Measurements from ENCODE around the gene TTC7B.

The TTC7B gene

DNA sequence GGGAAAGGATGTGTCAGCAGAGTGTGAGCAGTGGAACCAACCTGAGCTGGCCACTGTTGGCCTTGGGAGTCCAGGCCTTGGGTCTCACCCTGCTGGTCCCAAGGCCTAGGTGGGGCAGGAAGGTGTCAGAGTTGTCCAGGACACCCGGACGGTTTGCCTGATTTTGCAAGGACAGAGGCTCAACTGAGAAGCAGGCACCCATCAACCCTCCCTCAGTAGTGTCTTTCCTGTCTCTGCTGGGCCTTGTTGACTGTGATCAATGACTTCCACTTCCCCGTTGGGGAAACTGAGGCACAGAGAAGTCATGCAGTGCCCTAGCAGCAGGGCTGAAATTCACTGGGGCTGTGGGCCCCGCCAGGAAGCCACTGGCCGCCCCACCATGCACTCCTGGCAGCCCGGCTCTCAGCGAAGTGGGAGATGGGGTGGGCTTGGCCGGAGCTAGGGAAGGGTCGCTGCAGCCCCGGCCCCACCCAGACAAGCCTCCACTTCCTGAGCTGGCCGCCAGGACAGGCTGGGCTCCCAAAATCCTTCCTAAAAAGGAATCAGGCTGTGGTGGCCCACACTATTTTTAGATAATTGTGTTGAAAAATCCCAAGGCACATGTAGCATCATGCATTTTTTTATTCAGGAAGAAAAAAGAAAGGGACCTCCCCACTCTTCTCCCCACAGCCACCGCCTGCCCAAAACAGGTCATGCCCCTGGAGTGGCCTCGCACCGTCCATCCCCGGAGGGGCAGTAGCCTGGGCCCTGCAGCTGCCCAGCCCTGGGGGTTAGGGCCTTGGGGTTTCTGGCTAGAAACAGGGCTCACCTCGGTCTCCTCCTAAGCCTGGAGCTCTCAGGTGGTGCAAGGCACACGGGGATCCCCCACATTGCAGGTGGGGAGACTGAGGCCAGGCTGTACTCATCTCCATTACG, 292.0 kb downstream of the TTC7B start:
- DNase-seq (ENCODE audit: low read depth) = no peak

GRCh38 chr14:90523544-90523943, 292.7 kb downstream of the TTC7B start:
- DNase-seq (ENCODE audit: low read depth) = no peak

- no peak for DNase-seq (ENCODE audit: low read depth)
These were observed 293.5 kb downstream of the TTC7B start for GRCh38 chr14:90522571-90523191.

GRCh38 chr14:90521930-90522483, 294.2 kb downstream of the TTC7B start:
- DNase-seq (ENCODE audit: low read depth) = no peak

DNA sequence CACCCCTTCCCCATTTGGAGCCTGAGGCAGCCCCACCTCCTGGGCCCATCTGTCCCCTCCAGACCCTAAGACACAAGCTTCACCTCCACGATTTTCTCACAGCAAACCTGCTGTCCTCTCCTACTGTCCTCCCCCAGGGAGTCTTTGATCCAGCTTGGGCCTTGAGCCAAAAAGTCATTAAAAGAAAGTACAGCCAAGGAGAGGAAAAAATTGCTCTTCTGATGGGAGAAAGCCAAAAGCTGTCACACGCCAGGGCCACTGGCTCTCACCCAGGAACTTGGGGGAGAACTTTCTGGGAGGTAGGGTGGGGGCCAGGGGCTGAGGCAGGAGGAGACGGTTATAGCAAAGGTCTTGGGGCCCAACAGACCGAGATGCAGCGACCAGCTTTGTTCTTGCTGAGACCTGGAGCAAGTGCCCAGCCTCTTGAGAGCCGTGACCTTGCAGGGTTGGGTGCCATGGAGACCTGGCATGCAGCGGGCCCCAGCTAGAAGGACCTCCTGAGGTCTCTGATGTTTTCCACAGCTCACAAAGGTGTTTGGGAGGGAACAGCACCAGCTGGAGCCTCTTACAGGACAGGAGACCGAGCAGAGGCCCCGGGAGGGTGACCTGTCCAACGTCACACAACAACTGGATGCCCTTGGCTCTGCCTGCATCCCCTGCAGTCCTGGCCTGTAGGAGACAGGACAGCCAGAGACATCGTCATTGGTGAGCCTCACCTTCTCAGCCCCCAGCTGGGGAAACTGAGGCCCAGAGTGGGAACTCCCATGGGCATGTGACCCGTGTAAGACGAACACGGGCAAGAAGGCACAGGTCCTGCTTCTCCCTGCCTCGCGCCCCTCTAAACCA, 294.9 kb downstream of the TTC7B start:
- no peak for DNase-seq (ENCODE audit: low read depth)

DNA sequence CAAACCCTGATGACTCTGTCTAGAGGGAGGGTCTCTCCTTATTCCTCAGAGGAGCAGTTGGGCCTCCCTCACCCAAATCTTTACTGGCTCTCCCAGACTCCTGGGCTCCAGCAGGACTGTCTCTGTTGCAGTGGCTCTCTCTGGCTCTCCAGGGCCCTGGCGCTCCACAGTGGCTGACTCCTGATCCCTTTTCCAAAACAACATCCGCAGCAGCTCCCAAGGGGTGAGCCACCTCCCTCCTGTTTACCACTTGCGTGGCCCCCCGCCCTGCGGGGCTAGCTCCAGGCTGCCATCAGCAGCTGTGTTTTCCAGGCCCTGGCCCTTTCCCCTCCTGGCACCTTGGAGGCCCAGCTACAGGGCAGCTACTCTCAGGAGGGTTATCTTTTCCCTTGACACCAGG, 295.9 kb downstream of the TTC7B start:
- no peak for DNase-seq (ENCODE audit: low read depth)

GRCh38 chr14:90519262-90519920, 296.8 kb downstream of the TTC7B start:
- no peak for DNase-seq (ENCODE audit: low read depth)

DNA sequence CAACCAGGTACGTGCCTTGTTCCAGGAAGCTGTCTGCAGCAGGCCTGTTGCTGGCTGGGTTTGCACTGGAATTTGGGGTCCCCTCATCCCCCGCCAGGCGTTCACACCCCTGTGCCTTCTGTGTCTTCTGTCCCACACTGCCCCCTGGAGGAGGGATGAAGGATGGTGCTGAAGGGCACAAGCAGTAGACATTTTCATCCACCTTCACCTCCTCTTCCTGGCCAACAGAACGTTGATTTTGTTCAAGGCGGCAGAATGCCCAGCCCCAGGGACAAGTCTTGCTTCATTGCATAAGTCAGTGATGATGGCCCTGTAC, 297.3 kb downstream of the TTC7B start:
- no peak for DNase-seq (ENCODE audit: low read depth)

DNA sequence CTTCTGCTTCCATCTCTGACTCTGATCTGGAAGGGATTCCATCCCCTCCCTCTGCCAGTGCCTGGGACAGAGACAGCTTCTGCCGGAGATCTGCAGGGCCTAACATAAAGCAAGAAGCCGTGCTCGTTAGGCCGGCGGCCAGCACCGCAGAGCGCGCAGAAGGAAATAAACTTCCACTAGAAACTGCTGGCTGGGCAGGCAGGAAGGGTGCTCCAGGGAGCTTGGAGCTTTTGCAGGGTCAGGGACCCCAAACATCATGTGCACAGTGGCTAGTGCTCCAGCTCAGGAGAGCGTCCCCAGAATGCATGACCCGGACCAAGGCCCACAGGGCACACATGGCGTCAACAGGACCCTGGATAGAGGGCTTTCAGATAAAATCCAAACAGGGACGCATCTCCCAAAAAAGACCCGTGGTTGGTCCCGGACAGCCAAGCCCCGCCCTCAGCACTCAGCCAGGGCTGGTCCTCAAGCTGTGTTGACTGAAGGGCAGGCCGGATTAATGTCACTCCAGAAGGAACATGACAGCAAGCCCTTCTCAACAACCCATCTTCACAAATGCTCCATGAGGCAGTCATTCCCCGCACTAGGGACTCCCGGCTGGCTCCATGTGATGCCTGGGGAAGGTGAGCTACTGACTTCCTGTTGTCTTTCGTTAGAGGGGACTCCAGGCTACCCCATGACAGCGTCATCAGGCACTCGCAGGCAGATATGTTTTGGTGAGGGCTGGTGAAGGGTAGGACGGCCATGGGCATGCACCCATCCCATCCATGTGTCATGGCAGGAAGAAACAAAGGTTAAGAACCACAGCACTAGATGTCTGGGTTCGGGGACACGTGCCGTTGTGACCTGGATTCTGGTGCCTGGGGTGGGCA, 297.9 kb downstream of the TTC7B start:
- DNase-seq (ENCODE audit: low read depth) = no peak

DNA sequence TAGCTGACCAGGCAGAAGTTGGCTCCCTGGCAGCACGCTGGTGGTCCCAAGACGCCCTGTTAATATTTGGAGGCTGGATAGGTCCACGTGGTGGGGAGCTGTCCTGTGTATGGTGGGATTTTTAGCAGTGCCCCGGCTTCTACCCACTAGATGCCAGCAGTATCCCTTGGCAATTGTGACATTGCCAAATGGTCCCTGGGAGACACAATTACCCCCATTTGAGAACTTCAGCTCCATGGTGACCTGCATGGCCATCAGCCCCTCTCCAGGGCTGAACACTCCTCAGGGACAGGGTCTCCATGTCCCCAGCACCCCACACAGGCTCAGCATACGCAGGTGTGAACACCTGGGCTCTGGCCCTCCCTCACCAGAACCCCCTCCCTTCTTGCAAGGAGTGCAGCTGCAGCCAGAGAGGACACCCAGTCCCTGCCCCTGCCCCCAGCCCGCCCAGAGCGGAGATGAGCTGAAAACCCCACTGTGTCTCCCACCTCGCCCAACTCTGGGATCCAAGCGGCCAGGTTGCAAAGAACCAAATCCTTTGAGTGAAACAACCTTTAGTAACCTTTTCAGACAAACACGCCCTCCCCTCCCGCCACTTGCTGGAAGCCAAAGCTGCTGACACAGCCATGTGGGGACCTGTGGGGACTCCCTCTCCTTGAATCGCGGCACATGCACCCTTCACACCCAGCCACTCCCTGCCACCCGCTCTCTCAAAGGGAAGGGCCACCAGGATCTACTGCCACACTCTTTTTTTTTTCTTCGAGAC, 299.0 kb downstream of the TTC7B start:
- no peak for DNase-seq (ENCODE audit: low read depth)

DNA sequence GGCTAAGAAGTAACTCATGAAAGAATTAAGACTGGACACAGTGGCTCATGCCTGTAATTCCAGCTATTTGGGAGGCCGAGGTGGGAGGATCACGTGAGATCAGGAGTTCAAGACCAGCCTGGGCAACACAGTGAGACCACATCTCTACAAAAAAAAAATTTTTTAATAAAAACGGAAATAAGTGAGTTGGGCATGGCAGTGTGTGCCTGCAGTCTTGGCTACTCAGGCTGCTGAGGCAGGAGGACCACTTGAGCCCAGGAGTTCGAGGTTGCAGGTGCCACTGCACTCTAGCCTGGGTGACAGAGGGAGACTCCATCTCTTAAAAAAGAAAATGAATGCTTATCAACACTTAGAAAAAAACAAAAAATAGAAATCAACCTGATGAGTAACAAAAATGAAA, 301.7 kb downstream of the TTC7B start:
- no peak for DNase-seq (ENCODE audit: low read depth)

DNA sequence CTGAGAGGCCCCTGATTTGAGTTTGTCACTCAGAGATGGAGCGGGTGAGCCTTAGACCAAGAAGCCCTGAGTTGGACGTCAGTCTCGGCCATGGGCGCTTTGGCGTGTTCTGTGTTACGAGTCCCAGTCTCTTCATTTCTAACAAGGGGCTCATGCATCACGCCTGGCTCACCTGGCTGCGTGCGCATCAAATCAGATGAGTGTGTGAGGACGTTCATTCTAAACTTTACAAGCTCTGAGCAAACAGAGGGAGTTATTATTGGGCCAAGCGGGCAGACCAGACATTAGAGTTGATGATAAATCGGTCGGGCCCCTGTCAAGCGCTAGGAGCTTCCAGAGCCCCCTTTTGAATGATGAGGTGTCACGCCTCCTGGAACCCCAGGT, 302.2 kb downstream of the TTC7B start:
- DNase-seq (ENCODE audit: low read depth) = no peak

DNA sequence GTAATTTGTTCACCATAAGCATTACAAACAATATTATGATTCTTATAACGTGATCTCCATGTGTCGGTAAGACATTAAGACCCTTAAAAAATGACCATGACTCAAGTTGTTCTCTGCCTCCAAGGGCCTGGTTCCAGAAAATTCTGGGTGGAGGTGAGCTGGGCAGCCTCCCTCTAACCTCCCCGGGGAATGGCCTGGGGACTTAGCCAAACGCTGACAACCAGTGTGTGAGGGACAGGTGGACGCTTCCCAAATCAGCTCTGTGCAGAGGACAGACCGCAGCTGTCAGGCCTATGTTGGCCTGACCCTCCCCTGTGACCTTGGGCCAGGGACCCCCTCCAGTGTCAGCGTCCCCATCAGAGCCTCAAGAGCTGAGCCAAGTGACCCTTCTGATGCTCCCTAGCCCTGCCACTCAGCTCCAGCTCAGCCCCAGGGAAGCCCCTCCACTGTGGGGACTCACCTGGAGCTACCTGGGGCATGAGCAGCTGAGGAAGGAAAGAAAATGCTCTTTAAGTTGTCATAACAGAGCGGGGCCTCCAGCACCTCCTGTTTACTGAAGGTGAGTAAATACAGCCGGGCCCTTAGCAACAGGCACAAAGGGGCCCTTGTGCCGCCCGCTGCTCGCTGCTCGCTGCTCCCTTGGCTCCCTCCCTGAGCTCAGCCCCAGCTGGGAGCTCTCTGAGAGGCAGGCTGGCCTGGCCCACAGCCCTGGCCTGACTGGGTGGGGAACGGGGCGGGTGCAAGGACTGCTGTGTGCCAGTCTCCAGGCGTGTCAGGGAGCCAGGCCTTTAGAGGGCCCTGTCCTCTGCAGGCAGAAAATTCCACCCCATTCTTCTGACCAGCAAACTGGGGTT, 302.8 kb downstream of the TTC7B start:
- no peak for DNase-seq (ENCODE audit: low read depth)

GRCh38 chr14:90512329-90512991, 303.8 kb downstream of the TTC7B start:
- no peak for DNase-seq (ENCODE audit: low read depth)

DNA sequence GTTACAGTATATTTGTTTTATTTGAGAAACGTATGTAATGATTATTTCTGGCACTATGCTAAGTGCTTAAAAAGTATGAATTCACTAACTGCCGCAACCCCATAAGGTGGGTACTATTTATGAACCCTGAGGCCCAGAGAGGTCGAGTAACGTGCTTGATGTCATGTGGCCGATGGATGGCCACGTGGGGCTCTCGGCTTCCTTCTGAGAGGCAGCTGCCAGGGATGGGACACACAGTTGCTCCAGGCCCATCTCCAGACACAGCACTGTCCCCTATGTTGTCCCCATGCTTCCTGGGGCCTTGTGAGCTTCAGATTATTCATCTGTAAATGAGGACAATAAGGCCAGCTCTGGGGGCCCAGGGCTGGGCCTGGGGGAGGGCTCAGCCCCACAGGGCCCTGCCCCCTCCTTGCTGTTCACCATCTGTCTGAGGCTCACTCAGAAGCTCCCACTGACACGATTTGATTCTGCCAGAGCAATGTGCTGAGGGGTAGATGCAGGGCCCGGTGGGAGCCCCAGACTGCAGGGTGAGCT, 304.4 kb downstream of the TTC7B start:
- DNase-seq (ENCODE audit: low read depth) = no peak

- DNase-seq (ENCODE audit: low read depth) = no peak
These were observed 305.0 kb downstream of the TTC7B start for GRCh38 chr14:90511252-90511651.

DNA sequence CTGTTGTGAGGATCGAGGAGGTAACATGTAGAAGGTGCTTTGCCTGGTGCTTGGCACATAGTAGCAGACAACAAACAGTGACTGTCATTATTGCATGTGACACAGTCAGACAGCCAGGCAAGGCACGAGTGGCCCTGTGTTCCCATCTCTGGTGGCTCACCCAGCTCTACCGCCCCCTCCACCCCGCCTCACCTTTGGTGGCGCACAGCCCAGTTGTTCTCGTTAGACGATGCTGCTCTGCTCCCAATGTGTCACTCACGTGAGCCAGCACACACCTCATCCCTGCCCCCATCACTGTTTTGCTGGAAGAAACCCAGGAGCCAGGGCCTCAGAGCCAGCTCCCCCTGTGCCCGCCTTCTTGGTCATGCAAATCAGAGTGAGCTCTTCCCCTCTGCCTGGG, 306.1 kb downstream of the TTC7B start:
- no peak for DNase-seq (ENCODE audit: low read depth)

DNA sequence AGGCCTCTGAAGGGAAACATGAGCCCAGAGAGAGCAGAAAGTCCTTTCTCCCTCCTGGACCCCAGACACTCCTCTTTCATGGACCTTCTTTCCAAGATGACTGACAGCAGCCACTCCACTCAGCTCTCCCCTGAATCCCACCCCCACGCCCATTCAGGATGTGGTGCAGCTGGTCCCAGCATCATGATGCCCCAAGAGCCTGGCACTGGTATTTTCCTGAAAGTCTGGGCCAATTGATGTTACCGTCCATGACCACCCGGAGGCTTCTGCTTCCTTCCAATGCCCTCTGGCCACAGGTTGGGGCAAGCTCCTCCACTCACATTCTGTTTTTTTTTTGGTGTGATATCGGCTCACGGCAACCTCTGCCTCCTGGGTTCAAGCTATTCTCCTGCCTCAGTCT, 306.8 kb downstream of the TTC7B start:
- DNase-seq (ENCODE audit: low read depth) = no peak

Data from HS-5 (cell line).